Esophagus squamous epithelium (tissue), 5 donors: Measurements from ENCODE around the gene NAP1L4. TPM values are rescaled to one million over a fixed set of nuclear protein-coding genes. Genes with fewer than 3 reads are reported as not detected.
A peak's percentile ranks its signal among the peaks of the same experiment; 100 is the strongest.

Experiments
- DNase-seq: peaks from one replicate; lab custom pipeline; 2025; lab: John Stamatoyannopoulos, UW
- H3K27ac ChIP-seq, 4 donors: fragments of 200-600 bp; sonication (generic); one replicate each; pipeline ENCODE4 v1.5.1; 2016 to 2019; ENCODE audit warnings: mild to moderate bottlenecking in 1 of 4
- H3K27me3 ChIP-seq, 4 donors: fragments of 200-600 bp; sonication (generic); 1 replicate in 3 of 4; 2 replicates in 1 of 4; pipeline versions ENCODE4 v1.5.1 to v1.6.0; 2017 to 2021; ENCODE audit warnings: antibody characterized with exemption in 1 of 4
- H3K36me3 ChIP-seq, 3 donors: fragments of 200-600 bp; sonication (generic); one replicate each; pipeline ENCODE4 v1.5.1; 2016 to 2019
- H3K4me1 ChIP-seq, 3 donors: fragments of 200-600 bp; sonication (generic); one replicate each; pipeline ENCODE4 v1.5.1; 2017 to 2019
- H3K4me3 ChIP-seq, 4 donors: fragments of 200-600 bp; sonication (generic); 1 replicate in 3 of 4; 2 replicates in 1 of 4; pipeline ENCODE4 v1.5.1; 2016 to 2019; ENCODE audit warnings: mild to moderate bottlenecking in 2 of 4, moderate library complexity in 1 of 4
- H3K9me3 ChIP-seq, 3 donors: fragments of 200-600 bp; sonication (generic); one replicate each; pipeline ENCODE4 v1.5.1; 2016 to 2019
- POLR2A ChIP-seq, 4 donors: fragments of 450-650 bp; IDR thresholded peaks; one replicate each; pipeline ENCODE4 v1.6.1; 2017; ENCODE audit warnings: antibody characterized with exemption in 4 of 4, mild to moderate bottlenecking in 4 of 4, moderate library complexity in 3 of 4
- WGBS, 2 donors: methylation state at CpG; one replicate each; pipeline ENCODE4 v1.1.5; 2018; 5-methylcytosine and 5-hydroxymethylcytosine counted together
- intact Hi-C: fragments of 100-400 bp; cut with DNase I; formaldehyde crosslinking; loops from one replicate; pipeline ENCODE4 v1.15.0; 2022
- total RNA-seq, 4 donors: library from RNA; depleted of rRNA; stranded (reverse); fragments of >200 nt; gene quantifications; one replicate each; pipeline ENCODE4 v1.1.0, GENCODE V29; 2016
- TF ChIP-seq, protein P1 (sequence below), 6 experiments: fragments of 450-650 bp in 4 of 6; fragments of 200-600 bp in 2 of 6; sonication (generic) in 2 of 6; IDR thresholded peaks; one replicate each; pipeline ENCODE4 v1.5.1; 2016 to 2019; ENCODE audit warnings: antibody characterized with exemption in 6 of 6, mild to moderate bottlenecking in 4 of 6, moderate library complexity in 4 of 6
- donor health status: DM: yes; HTN: yes; CAD: no.

NAP1L4 gene
- total RNA-seq, 4 donors from 2014 or later = 108 to 140 (median 121) TPM

DNA sequence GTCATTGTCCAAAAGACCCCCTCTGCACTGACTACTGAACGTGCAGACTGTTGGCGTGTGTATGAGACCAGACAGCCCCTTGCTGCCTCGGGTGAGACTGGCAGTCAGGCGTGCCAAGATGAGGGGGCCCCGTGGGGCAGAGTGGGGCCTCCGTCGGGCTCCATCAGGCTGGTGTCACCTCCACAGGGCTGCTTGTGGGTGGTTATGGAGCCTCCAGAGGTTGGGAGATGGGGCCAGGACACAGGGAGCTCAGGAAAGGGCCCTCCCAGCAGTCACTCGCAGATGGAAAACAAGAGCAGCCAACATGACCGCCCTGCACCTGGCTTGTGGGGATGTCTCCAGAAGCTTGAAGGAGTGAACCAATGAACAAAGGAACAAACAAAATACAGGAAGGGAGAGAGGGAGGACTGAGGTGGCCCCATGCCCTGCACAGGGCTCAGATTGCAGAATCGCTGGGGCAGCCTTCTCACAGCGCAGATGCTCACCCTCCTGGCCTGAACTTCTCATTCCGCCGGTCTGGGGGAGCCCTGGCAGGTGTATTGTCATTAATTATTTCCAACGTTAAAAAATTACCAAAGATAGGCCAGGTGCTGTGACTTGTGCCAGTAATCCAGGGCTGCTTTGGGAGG, 57.4 kb downstream of the NAP1L4 start:
- 67 to 79% methylated on average over 7 of the region's 14 CpGs for WGBS, 2 donors
- Histone ChIP-seq H3K27me3 (peaks cover 0 to 10% (median 0%) of the 10 kb centered on the region in 4 donors), H3K9me3 (peaks cover 0 to 15% (median 0%) of the 10 kb centered on the region in 3 donors), H3K36me3 (no peaks in the 10 kb centered on the region), H3K27ac (no peak overlapping the region), H3K4me1 (peaks cover 17 to 36% (median 21%) of the 10 kb centered on the region in 3 donors), H3K4me3 (no peak overlapping the region)
- TF ChIP-seq, protein P1, sequence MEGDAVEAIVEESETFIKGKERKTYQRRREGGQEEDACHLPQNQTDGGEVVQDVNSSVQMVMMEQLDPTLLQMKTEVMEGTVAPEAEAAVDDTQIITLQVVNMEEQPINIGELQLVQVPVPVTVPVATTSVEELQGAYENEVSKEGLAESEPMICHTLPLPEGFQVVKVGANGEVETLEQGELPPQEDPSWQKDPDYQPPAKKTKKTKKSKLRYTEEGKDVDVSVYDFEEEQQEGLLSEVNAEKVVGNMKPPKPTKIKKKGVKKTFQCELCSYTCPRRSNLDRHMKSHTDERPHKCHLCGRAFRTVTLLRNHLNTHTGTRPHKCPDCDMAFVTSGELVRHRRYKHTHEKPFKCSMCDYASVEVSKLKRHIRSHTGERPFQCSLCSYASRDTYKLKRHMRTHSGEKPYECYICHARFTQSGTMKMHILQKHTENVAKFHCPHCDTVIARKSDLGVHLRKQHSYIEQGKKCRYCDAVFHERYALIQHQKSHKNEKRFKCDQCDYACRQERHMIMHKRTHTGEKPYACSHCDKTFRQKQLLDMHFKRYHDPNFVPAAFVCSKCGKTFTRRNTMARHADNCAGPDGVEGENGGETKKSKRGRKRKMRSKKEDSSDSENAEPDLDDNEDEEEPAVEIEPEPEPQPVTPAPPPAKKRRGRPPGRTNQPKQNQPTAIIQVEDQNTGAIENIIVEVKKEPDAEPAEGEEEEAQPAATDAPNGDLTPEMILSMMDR (IDR thresholded peaks at IDR 0.05) = no peak
- no peak for TF ChIP-seq POLR2A (IDR thresholded peaks at IDR 0.05)
- intact Hi-C loops = no loop called here
- no peak for DNase-seq

DNA sequence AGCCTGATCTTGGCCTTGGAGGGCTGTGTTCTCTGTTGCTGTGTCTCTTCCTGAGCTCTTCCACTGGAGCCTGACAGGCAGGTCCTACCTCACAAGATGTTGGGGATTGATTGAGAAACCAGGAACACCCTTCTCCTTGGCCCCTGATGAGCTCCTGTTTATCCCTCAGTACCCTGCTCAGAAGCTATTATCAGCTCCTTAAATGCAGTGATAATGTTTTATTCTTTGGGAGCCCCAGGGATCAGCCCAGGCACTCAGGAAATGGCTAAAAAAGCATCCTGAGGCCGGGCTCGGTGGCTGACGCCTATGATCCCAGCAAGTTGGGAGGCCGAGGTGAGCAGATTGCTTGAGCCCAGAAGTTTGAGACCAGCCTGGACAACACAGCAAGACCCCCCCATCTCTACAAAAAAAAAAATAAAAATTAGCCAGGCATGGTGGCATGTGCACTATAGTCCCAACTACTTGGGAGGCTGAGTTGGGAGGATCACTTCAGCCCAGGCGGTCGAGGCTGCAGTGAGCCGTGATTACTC, 58.0 kb downstream of the NAP1L4 start:
- H3K27me3 ChIP-seq = peaks cover 0 to 17% (median 0%) of the 10 kb centered on the region in 4 donors
- intact Hi-C loops = no loop called here
- peaks cover 23 to 42% (median 24%) of the 10 kb centered on the region in 3 donors for H3K4me1 ChIP-seq
- no peak overlapping the region for H3K4me3 ChIP-seq
- no peak for DNase-seq
- no peak for TF ChIP-seq POLR2A (IDR thresholded peaks at IDR 0.05)
- TF ChIP-seq, protein P1 (IDR thresholded peaks at IDR 0.05) = no peak
- peaks cover 0 to 13% (median 0%) of the 10 kb centered on the region in 3 donors for H3K9me3 ChIP-seq
- 85 to 90% methylated on average over 4 to 5 of the region's 7 CpGs for WGBS, 2 donors
- H3K36me3 ChIP-seq = no peaks in the 10 kb centered on the region
- H3K27ac ChIP-seq = peak overlapping the region; percentile 67 to 81 (median 74)

DNA sequence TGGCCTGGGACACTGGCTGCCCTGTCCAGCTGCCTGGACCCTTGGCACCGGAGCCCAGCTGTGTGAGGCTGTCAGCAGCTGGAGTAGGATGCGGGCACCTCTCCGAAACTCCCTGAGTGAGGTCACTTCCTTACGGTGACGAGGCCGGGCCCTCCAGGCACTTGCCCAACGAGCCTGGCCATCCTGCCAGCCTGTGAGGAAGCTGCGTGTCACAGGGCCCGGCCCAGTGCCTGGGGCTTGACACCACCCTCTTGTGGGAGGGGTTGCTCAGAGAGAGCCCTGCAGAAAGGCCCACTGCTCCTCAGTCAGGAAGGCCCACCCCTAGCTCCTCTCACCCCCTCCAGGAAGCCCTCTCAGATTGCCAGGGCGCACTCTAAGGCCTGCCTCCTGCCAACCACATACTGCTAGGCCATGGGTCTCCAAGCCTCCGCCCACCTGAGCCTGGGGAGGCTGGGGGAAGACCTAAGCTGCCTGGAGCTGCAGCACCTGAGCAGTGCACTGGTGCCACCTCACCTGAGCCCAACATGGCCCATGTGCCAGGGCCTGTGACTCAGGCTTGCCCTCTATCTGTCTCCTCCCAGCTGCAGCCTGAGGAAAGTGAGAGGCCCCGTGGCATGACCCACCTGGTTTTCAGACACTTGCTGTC, 58.6 kb downstream of the NAP1L4 start:
- intact Hi-C loops = no loop called here
- H3K4me3 ChIP-seq = peak overlapping the region in 1 of 4 donors; percentile 10
- peaks cover 0 to 22% (median 0%) of the 10 kb centered on the region in 4 donors for H3K27me3 ChIP-seq
- WGBS, 2 donors = 6% methylated on average over 6 of the region's 12 CpGs; no CpG with 5 or more reads in 1 of the 2 donors
- peak overlapping the region; percentile 67 to 81 (median 74) for H3K27ac ChIP-seq
- no peak for DNase-seq
- peak in 3 of 4 donors; percentile 15 to 70 (median 28) for TF ChIP-seq POLR2A (IDR thresholded peaks at IDR 0.05)
- TF ChIP-seq, protein P1 (IDR thresholded peaks at IDR 0.05) = no peak
- H3K4me1 ChIP-seq = peaks cover 24 to 48% (median 26%) of the 10 kb centered on the region in 3 donors
- peaks cover 0 to 8% (median 0%) of the 10 kb centered on the region in 3 donors for H3K9me3 ChIP-seq
- H3K36me3 ChIP-seq = no peaks in the 10 kb centered on the region

DNA sequence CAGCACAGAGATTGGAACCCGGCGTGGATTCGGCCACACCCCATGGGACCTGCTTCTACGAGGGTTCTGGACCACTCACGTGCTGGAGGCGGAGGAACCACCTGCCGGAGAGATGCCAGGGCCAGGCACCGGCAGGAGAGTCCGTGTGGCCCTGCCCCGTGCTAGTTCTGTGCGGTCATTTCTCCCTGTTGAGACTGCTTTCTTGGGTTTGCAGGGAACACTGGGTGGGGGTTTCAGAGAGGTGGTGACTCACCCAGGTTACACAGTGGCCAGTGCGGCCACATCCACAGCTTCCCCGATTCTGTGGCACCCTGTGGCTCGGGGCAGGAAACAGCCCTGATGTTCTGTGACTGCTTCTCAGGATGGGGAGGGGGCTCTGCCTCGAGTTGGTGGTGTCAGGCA, 59.3 kb downstream of the NAP1L4 start:
- H3K36me3 ChIP-seq = no peaks in the 10 kb centered on the region
- no peak for DNase-seq
- WGBS, 2 donors = 20% methylated on average over 3 of the region's 15 CpGs; no CpG with 5 or more reads in 1 of the 2 donors
- intact Hi-C loops = no loop called here
- H3K27ac ChIP-seq = peak overlapping the region; percentile 67 to 81 (median 74)
- peaks cover 0 to 29% (median 0%) of the 10 kb centered on the region in 4 donors for H3K27me3 ChIP-seq
- H3K9me3 ChIP-seq = peaks cover 0 to 5% (median 0%) of the 10 kb centered on the region in 3 donors
- peak overlapping the region in 1 of 4 donors; percentile 10 for H3K4me3 ChIP-seq
- H3K4me1 ChIP-seq = peaks cover 30 to 55% (median 32%) of the 10 kb centered on the region in 3 donors
- TF ChIP-seq POLR2A (IDR thresholded peaks at IDR 0.05) = no peak
- TF ChIP-seq, protein P1 (IDR thresholded peaks at IDR 0.05) = no peak
